MCF 10A (cell line): Measurements from ENCODE around the gene ADD1. TPM values are rescaled to one million over a fixed set of nuclear protein-coding genes. Genes with fewer than 3 reads are reported as not detected.

Source experiments
- BruUV-seq: library from RNA; stranded (reverse); fragments of 400-500 nt; replicated peaks from 2 replicates; lab custom pipeline; 2021; lab: Mats Ljungman, UMichigan
- CTCF ChIA-PET: fragments of 300-600 bp; sonication (Branson Sonifier 250); formaldehyde crosslinking; extraction: SDS; loops from one replicate; lab custom pipeline; 2021; ENCODE audit warnings: antibody characterized with exemption, inconsistent platforms; lab: Yijun Ruan, JAX
- POLR2A ChIA-PET: fragments of 300-600, 350-650 bp; sonication (Branson Sonifier 250); formaldehyde crosslinking; extraction: SDS; loops from one replicate; lab custom pipeline; 2020; ENCODE audit warnings: antibody characterized with exemption, inconsistent platforms; lab: Yijun Ruan, JAX
- DNase-seq: peaks from one replicate; pipeline ENCODE4 v3.0.0-alpha.2; 2018; ENCODE audit not compliant: unreplicated experiment
- H3K27ac Mint-ChIP-seq: one replicate; pipeline ENCODE4 v1.8.0; 2022; ENCODE audit warnings: mild to moderate bottlenecking, low read depth, mixed read lengths; ENCODE audit not compliant: unreplicated experiment
- H3K27me3 Mint-ChIP-seq: one replicate; pipeline ENCODE4 v1.8.0; 2022; ENCODE audit warnings: mixed read lengths; ENCODE audit not compliant: insufficient read depth, unreplicated experiment
- H3K36me3 Mint-ChIP-seq: one replicate; pipeline ENCODE4 v1.8.0; 2022; ENCODE audit warnings: mild to moderate bottlenecking, moderate library complexity, mixed read lengths; ENCODE audit not compliant: insufficient read depth, unreplicated experiment
- H3K4me1 Mint-ChIP-seq: one replicate; pipeline ENCODE4 v1.8.0; 2022; ENCODE audit warnings: mixed read lengths; ENCODE audit not compliant: insufficient read depth, unreplicated experiment
- H3K4me3 Mint-ChIP-seq: one replicate; pipeline ENCODE4 v1.8.0; 2022; ENCODE audit warnings: mild to moderate bottlenecking, moderate library complexity, mixed read lengths; ENCODE audit not compliant: unreplicated experiment
- H3K9me3 Mint-ChIP-seq: one replicate; pipeline ENCODE4 v1.8.0; 2022; ENCODE audit warnings: mixed read lengths; ENCODE audit not compliant: unreplicated experiment
- CTCF ChIP-seq: fragments of 200-600 bp; IDR thresholded peaks from one replicate; pipeline ENCODE4 v1.8.0; 2022; ENCODE audit warnings: antibody characterized with exemption, mild to moderate bottlenecking; ENCODE audit not compliant: unreplicated experiment
- intact Hi-C: fragments of 100-400 bp; cut with micrococcal nuclease; formaldehyde crosslinking; loops from 2 replicates; pipeline ENCODE4 v1.14.1; 2022
- total RNA-seq: library from RNA; stranded (reverse); gene quantifications from 2 replicates; pipeline ENCODE4 v1.2.3, GENCODE V29; 2022

The ADD1 gene
- total RNA-seq, 1 experiment from 2014 or later = 131 TPM

- POLR2A ChIA-PET = interaction anchor here (3.2 to 5.2 kb wide), 2 partner anchors 10 to 16 kb away, joined by 36 to 43 read pairs; partner anchors contain the start of genes GRK4 and NOP14
- DNase-seq = no peak
- H3K9me3 Mint-ChIP-seq = no peaks in the 10 kb centered on the region
- H3K27me3 Mint-ChIP-seq = no peaks in the 10 kb centered on the region
- H3K4me1 Mint-ChIP-seq = peaks cover 10% of the 10 kb centered on the region
- CTCF ChIA-PET = interaction anchor here (0.6 to 4.2 kb wide), 4 partner anchors 10 to 183 kb away, joined by 3 to 30 read pairs (median 3); partner anchors contain the start of gene GRK4
- TF ChIP-seq CTCF = no peak
- no peak overlapping the region for H3K4me3 Mint-ChIP-seq
- no TSS peak for BruUV-seq
- no peak overlapping the region for H3K27ac Mint-ChIP-seq
- peaks cover 95% of the 10 kb centered on the region for H3K36me3 Mint-ChIP-seq
- intact Hi-C loops = no loop called here
Observed at GRCh38 chr4:2946812-2947600, 103.4 kb downstream of the ADD1 start.

GRCh38 chr4:2947926-2948325 lies 104.3 kb downstream of the ADD1 start:
- POLR2A ChIA-PET = interaction anchor here (3.2 to 5.2 kb wide), 2 partner anchors 11 to 15 kb away, joined by 36 to 43 read pairs; partner anchors contain the start of genes GRK4 and NOP14
- peaks cover 95% of the 10 kb centered on the region for H3K36me3 Mint-ChIP-seq
- intact Hi-C loops = no loop called here

GRCh38 chr4:2948895-2949781 lies 105.5 kb downstream of the ADD1 start:
- Mint-ChIP-seq H3K27ac (no peak overlapping the region), H3K36me3 (peaks cover 95% of the 10 kb centered on the region)
- POLR2A ChIA-PET = interaction anchor here (1.2 to 5.2 kb wide), 3 partner anchors 12 to 17 kb away, joined by 4 to 43 read pairs (median 36); partner anchors contain the start of genes GRK4 and NOP14

More at GRCh38 chr4:2947926-2948325, 104.3 kb downstream of the ADD1 start:
- no TSS peak for BruUV-seq
- Mint-ChIP-seq H3K4me1 (peaks cover 10% of the 10 kb centered on the region), H3K27ac (no peak overlapping the region), H3K27me3 (no peaks in the 10 kb centered on the region), H3K4me3 (no peak overlapping the region), H3K9me3 (no peaks in the 10 kb centered on the region)
- DNase-seq = no peak
- no peak for TF ChIP-seq CTCF
- CTCF ChIA-PET = interaction anchor here (0.7 to 4.2 kb wide), 5 partner anchors 11 to 200 kb away, joined by 3 to 30 read pairs (median 4); no protein-coding TSS in a partner anchor

More at GRCh38 chr4:2948895-2949781, 105.5 kb downstream of the ADD1 start:
- H3K4me1 Mint-ChIP-seq = peaks cover 10% of the 10 kb centered on the region
- CTCF ChIA-PET = interaction anchor here (0.6 to 4.2 kb wide), 12 partner anchors 9 to 1229 kb away, joined by 3 to 30 read pairs (median 4); no protein-coding TSS in a partner anchor
- H3K9me3 Mint-ChIP-seq = no peaks in the 10 kb centered on the region
- peak; percentile 25 for TF ChIP-seq CTCF
- no peaks in the 10 kb centered on the region for H3K27me3 Mint-ChIP-seq
- intact Hi-C loops = no loop called here
- BruUV-seq = no TSS peak
- peak; percentile 42 for DNase-seq
- no peak overlapping the region for H3K4me3 Mint-ChIP-seq
